ENCODE measurements around the gene TNFAIP1. TPM values are rescaled to one million over a fixed set of nuclear protein-coding genes. Genes with fewer than 3 reads are reported as not detected.

The TNFAIP1 gene
- total RNA-seq, 2 experiments from 2014 or later = 24.4 to 27.3 TPM

DNA sequence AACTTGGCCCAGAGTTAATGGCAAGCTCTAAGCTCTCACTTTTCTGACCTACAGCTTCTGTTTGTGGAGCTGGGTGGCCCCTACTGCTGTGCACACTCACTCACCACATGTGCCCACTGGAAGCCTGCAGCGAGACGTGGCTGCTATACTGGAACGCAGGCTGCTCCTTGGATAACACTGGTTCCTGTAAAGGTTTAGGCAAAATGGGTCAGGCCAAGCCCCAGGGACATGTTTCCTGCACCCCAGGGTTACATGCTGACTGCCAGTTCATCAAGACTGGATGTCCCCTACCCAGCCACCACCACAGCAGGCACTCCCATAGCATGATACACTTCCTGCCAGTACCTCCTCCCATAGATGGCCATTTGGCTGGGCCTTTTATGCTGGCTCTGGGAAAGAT, 13.4 kb downstream of the TNFAIP1 start:
- Mint-ChIP-seq H3K4me3 (no peak overlapping the region), H3K4me1 (ENCODE audit: low read depth) (no peaks in the 10 kb centered on the region), H3K27me3 (no peaks in the 10 kb centered on the region), H3K9me3 (no peaks in the 10 kb centered on the region), H3K36me3 (peaks cover 42% of the 10 kb centered on the region), H3K27ac (no peak overlapping the region)
- ChIA-PET POLR2A (interaction anchor here (1.8 kb wide), 1 partner anchor 14 kb away, joined by 9 read pairs; the partner anchor contains the start of genes IFT20 and TNFAIP1), CTCF (no interaction called here)
- intact Hi-C loops (cut with micrococcal nuclease) = no loop called here
- DNase-seq = no peak

DNA sequence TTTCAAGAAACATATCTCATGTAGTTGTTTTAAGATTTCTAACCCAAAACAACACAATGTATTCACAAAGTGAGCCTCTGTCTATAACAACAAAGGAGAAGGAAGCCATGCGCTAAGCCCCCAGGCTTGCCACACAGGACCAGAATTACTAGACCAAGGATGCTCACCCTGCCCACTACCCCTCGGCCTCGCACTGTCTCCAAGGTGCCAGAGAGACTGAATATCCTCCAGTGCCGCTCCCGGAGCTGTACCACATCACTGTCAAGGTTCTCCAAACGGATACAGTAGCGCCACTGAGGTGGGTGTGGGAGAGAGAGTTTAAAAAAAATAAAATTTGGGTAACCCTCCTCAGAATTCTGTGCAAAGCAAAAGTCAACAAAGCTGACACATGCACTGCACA, 14.7 kb downstream of the TNFAIP1 start:
- peaks cover 4% of the 10 kb centered on the region for H3K4me1 Mint-ChIP-seq (ENCODE audit: low read depth)
- intact Hi-C loops (cut with micrococcal nuclease) = loop anchor here (10.0 kb wide), 1 partner anchor 195 kb away; no protein-coding TSS in a partner anchor
- H3K27ac Mint-ChIP-seq = no peak overlapping the region
- ChIA-PET POLR2A (interaction anchor here (0.6 kb wide), 1 partner anchor 83 kb away, joined by 3 read pairs; no protein-coding TSS in a partner anchor), CTCF (no interaction called here)
- H3K4me3 Mint-ChIP-seq = no peak overlapping the region
- no peaks in the 10 kb centered on the region for H3K27me3 Mint-ChIP-seq
- no peaks in the 10 kb centered on the region for H3K9me3 Mint-ChIP-seq
- peaks cover 47% of the 10 kb centered on the region for H3K36me3 Mint-ChIP-seq
- no peak for DNase-seq

DNA sequence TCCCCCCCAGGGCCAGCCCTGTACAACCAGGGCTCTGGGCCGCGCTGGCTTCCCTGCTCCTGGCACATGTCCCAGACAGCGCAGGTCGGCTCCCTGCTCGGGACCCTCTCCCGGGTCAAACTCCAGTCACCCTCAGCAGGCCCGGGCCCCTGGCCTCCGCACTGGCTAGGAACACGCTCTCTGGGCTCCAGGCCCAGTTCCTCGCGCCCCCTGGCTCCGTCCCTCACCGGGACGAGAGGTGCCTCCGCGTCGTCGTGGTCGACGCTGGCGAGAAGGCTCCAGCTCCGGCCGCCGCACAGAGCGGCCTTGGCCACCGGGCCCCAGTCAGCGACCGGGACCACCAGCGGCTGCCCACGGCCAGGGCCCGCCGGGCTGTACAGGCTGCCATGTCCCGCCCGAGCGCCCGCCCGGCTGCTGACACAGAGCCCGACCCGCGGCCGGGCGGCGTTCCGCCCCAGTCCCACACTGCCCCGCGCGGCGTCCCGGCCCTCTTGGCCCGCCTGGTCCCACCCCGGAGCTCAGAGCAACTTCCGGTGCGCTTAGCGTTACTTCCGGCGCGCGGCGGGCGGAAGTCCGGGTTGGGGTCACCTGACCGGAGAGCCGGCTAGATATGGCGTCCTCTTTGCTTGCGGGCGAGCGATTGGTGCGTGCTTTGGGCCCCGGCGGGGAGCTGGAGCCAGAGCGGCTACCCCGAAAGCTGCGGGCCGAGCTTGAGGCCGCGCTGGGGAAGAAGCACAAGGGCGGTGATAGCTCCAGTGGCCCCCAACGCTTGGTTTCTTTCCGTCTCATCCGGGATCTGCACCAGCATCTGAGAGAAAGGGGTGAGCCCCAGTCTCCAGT, 21.7 kb downstream of the TNFAIP1 start, which contains the start of gene POLDIP2:
Gene POLDIP2 (minus strand): TSS at position 467 of the 840 bp plus-strand sequence. CDS start 79 bp downstream, at position 388.
- H3K27ac Mint-ChIP-seq = peak within 1 kb of the TSS; percentile 79
- peak; percentile 98 for DNase-seq
- peaks cover 28% of the 10 kb centered on the region for H3K4me1 Mint-ChIP-seq (ENCODE audit: low read depth)
- CTCF ChIA-PET = interaction anchor here (0.6 to 2.2 kb wide), 5 partner anchors 22 to 106 kb away, joined by 3 to 9 read pairs (median 5); partner anchors contain the start of genes IFT20 and TNFAIP1
- peaks cover 28% of the 10 kb centered on the region for H3K36me3 Mint-ChIP-seq
- no peaks in the 10 kb centered on the region for H3K9me3 Mint-ChIP-seq
- peak within 1 kb of the TSS; percentile 95 for H3K4me3 Mint-ChIP-seq
- POLR2A ChIA-PET = interaction anchor here (0.6 to 3.9 kb wide), 9 partner anchors 10 to 286 kb away, joined by 3 to 40 read pairs (median 4); partner anchors contain the start of genes IFT20, SARM1, TMEM97 and TNFAIP1
- intact Hi-C loops (cut with micrococcal nuclease) = loop anchor here (1.0 to 10.0 kb wide), 3 partner anchors 14 to 188 kb away; partner anchors contain the start of genes IFT20, SARM1 and TNFAIP1
- H3K27me3 Mint-ChIP-seq = no peaks in the 10 kb centered on the region

DNA sequence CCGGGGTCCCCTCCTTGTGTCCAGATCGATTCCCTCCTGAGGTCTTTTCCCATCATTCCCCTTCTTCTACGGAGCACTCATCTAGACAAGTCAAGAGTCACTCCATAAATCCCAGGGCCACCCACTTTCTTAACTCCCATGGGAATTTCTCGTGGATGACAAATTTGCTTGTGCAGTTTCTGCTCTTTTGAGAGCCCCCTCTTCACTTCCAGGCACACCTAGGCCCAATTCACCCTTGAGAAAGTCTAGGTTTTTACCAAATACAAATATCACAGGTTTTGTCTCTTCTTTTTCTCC, 22.3 kb downstream of the TNFAIP1 start:
- CTCF ChIA-PET = interaction anchor here (1.4 to 2.2 kb wide), 3 partner anchors 22 to 106 kb away, joined by 3 to 9 read pairs (median 5); partner anchors contain the start of genes IFT20 and TNFAIP1
- Mint-ChIP-seq H3K27me3 (no peaks in the 10 kb centered on the region), H3K27ac (peak overlapping the region; percentile 79), H3K4me3 (peak overlapping the region; percentile 95), H3K9me3 (no peaks in the 10 kb centered on the region), H3K4me1 (ENCODE audit: low read depth) (peaks cover 28% of the 10 kb centered on the region), H3K36me3 (peaks cover 28% of the 10 kb centered on the region)
- intact Hi-C loops (cut with micrococcal nuclease) = loop anchor here (1.0 to 10.0 kb wide), 3 partner anchors 13 to 187 kb away; partner anchors contain the start of genes IFT20, SARM1 and TNFAIP1
- POLR2A ChIA-PET = interaction anchor here (0.6 to 3.9 kb wide), 7 partner anchors 10 to 286 kb away, joined by 3 to 40 read pairs (median 8); partner anchors contain the start of genes IFT20, SARM1, TMEM97 and TNFAIP1
- DNase-seq = no peak

DNA sequence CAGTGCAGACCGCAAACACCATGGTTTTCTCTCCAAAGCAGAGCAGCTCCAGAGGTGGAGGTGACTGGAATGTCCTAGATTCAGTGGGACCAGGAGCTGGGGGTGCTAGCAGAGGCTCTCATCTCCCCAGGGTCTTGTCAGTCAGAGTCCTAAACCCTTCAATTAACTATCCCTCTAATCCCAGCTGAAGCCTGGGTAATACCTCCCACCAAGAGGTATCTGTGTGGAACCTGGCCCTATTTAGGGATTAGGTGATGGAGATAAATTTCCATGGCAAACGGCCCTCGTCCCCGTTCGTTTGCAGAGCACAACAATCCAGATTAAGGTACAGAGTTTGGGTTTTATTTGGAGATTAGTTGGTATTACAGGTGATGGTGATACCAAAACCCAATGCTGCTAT, 27.6 kb downstream of the TNFAIP1 start:
- POLR2A ChIA-PET = no interaction called here
- H3K27me3 Mint-ChIP-seq = no peaks in the 10 kb centered on the region
- intact Hi-C loops (cut with micrococcal nuclease) = no loop called here
- no peak overlapping the region for H3K4me3 Mint-ChIP-seq
- H3K27ac Mint-ChIP-seq = no peak overlapping the region
- H3K4me1 Mint-ChIP-seq (ENCODE audit: low read depth) = peaks cover 4% of the 10 kb centered on the region
- H3K9me3 Mint-ChIP-seq = no peaks in the 10 kb centered on the region
- no peak for DNase-seq
- CTCF ChIA-PET = no interaction called here
- H3K36me3 Mint-ChIP-seq = peaks cover 14% of the 10 kb centered on the region

DNA sequence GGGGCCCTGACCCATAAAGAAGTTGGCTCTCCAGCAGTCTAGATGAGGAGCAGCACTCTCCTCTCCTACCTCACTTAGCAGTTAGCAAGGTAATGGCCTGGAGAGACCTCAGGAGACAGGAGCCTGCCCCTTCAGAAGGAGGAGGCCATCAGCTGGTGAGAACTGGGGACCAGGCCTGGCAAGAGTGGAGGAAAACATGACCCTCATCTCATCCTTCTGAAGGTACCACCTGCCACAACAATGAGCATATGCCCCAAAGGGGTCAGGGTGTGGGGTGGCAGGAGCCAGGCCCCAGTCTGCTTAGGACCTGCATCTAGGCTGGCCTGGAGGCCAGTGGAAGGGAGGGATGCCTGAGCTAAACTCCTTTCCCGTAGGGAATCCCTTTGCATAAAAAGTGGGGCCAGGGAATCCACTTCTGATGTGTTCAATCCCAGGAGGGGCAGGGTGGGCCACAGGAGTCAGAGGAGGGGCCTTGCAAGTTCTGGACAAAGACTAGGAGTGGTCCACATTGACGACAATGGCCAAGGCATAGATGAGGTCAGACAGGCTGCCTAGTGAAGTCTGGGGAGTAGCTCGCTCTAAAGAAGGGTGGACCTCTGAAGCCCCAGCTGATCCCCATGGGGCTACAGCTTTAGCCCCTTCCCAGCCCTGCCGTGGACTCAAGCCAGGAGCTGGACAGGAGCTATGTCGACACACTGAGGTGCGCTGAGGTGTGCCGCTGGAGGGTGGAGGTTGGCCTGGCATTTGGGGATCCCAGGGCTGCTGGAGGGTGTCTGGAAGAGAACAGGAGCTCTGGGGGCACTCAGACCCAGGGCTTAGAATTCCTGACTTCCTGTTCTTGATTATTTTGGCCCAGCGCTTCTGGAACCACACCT, 28.5 kb downstream of the TNFAIP1 start:
- H3K4me3 Mint-ChIP-seq = no peak overlapping the region
- ChIA-PET POLR2A (interaction anchor here (0.5 kb wide), 1 partner anchor 409 kb away, joined by 3 read pairs; no protein-coding TSS in a partner anchor), CTCF (no interaction called here)
- no peak for DNase-seq
- H3K36me3 Mint-ChIP-seq = peaks cover 14% of the 10 kb centered on the region
- no peaks in the 10 kb centered on the region for H3K27me3 Mint-ChIP-seq
- H3K4me1 Mint-ChIP-seq (ENCODE audit: low read depth) = no peaks in the 10 kb centered on the region
- no peaks in the 10 kb centered on the region for H3K9me3 Mint-ChIP-seq
- intact Hi-C loops (cut with micrococcal nuclease) = no loop called here
- H3K27ac Mint-ChIP-seq = no peak overlapping the region

DNA sequence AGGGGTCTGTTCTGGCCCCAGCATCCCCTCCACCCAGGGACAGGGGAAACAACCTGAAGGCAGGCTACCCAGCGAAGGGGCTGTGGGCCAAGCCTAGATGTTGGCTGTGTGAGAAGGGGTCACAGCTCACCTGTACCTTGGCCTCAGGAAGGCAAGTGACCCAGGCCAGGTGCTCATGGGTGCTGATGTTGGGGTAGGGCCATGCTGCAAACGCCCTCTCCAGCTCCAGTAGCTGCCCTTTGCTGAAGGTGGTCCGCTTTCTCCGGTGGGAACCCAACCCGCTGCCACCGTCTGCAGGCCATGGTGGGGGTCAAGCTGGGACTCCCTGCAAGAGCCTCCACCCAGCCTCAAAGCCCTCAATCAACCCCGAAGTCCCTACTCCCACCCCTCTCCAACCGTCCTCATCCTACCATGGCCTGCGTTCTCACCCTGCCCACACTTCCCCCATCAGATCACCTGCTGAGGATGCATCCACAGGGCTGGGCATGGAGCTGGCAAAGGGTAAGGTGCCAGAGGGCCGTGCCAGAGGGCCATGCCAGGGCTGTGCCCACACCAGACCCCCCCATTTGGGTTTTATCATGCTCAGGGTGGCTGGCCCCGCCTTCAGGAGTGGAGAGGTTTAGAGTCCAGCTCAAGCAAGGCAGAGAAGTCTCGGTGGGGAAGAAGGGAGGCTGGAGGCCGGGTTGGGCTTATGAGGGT, 29.3 kb downstream of the TNFAIP1 start, which contains the start of gene SEBOX:
Gene SEBOX (minus strand): TSS at position 535 of the 699 bp plus-strand sequence. CDS start 48 bp downstream, at position 487.
- ChIA-PET CTCF (no interaction called here), POLR2A (interaction anchor here (0.5 kb wide), 1 partner anchor 408 kb away, joined by 3 read pairs; no protein-coding TSS in a partner anchor)
- no peaks in the 10 kb centered on the region for H3K4me1 Mint-ChIP-seq (ENCODE audit: low read depth)

DNA sequence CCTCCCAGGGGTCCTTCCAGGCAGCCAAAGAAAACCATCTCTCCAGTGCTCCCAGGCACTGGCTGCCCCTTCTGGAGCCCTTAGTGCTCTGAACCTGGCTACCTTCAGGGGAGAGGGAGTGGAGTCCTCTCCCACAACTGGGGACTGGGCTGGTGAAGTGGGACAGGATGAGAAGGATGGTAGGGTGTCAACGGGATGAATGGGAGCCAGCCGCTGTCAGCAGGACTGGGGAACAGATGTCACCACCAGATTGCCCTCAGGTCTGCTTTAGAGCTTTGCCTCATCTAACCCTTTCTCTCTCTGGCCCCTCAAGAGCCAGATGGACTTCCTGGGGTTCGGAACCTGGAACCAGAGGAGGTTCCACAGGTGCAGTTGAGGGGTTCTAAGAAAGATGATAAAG, 29.9 kb downstream of the TNFAIP1 start:
- POLR2A ChIA-PET = no interaction called here
- no peaks in the 10 kb centered on the region for H3K9me3 Mint-ChIP-seq
- no peaks in the 10 kb centered on the region for H3K27me3 Mint-ChIP-seq
- CTCF ChIA-PET = no interaction called here
- no peak for DNase-seq
- intact Hi-C loops (cut with micrococcal nuclease) = no loop called here
- H3K27ac Mint-ChIP-seq = no peak overlapping the region
- no peaks in the 10 kb centered on the region for H3K4me1 Mint-ChIP-seq (ENCODE audit: low read depth)
- H3K4me3 Mint-ChIP-seq = no peak overlapping the region
- peaks cover 8% of the 10 kb centered on the region for H3K36me3 Mint-ChIP-seq

More for the DNA sequence above, 29.3 kb downstream of the TNFAIP1 start, which contains the start of gene SEBOX:
- Mint-ChIP-seq H3K9me3 (no peaks in the 10 kb centered on the region), H3K4me3 (no peak within 1 kb of the TSS), H3K36me3 (peaks cover 11% of the 10 kb centered on the region), H3K27ac (no peak within 1 kb of the TSS), H3K27me3 (no peaks in the 10 kb centered on the region)
- DNase-seq = no peak
- intact Hi-C loops (cut with micrococcal nuclease) = no loop called here

DNA sequence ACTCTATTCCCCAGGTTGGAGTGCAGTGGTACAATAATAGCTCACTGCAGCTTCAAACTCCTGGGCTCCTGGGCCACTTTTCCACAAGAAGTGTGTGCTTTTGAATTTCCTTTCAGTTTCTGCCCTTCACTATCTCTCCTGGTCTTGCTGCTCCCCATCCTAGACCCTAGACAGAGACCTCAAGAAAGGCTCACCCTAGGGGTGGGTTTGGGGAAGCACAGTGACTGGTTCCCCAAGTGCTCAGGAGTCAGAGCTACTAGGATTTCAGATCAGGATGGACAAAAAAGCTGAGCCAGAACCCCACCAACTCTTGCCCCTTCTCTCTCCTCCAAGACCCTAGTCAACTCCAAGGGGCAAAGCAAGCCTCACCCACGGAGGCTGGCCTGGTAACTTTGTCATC, 31.0 kb downstream of the TNFAIP1 start:
- POLR2A ChIA-PET = no interaction called here
- Mint-ChIP-seq H3K36me3 (no peaks in the 10 kb centered on the region), H3K27me3 (no peaks in the 10 kb centered on the region), H3K27ac (no peak overlapping the region), H3K4me3 (no peak overlapping the region), H3K9me3 (no peaks in the 10 kb centered on the region), H3K4me1 (ENCODE audit: low read depth) (peaks cover 4% of the 10 kb centered on the region)
- DNase-seq = no peak
- intact Hi-C loops (cut with micrococcal nuclease) = no loop called here
- CTCF ChIA-PET = no interaction called here

DNA sequence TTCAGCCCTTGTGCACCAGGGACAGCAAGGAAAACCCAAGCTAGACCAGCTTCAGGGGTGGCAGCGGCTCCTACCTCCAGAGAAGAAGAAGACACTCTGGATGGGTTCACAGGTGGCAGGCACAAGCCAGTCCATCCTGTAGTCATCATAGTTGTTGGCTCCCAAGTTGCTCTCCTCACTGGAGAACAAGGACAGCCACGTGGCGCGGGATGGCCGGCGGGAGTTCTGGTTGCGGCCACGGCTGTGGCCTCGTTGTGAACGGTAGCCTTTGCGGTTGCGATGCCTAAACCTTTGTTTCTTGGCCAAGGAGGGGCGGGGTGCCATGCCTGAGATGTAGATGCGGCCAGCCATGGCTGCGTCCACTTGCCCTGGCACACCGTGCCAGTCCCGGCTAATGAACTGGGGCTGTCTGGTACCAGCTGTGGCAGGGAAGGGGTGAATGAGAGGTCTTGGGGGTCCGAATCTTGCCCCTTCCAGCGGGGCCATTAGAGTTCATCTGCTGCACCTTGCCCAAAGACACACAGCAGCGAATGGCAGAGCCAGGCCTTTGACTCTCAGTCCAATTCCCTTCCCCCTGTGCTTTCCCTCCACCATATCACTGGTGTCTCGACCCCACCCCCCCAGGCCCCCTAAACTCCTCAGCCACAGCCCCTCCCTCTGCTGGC, 32.2 kb downstream of the TNFAIP1 start:
- Mint-ChIP-seq H3K27me3 (no peaks in the 10 kb centered on the region), H3K9me3 (no peaks in the 10 kb centered on the region), H3K4me1 (ENCODE audit: low read depth) (peaks cover 6% of the 10 kb centered on the region), H3K4me3 (no peak overlapping the region), H3K27ac (no peak overlapping the region), H3K36me3 (no peaks in the 10 kb centered on the region)
- intact Hi-C loops (cut with micrococcal nuclease) = no loop called here
- ChIA-PET CTCF (no interaction called here), POLR2A (no interaction called here)
- no peak for DNase-seq

DNA sequence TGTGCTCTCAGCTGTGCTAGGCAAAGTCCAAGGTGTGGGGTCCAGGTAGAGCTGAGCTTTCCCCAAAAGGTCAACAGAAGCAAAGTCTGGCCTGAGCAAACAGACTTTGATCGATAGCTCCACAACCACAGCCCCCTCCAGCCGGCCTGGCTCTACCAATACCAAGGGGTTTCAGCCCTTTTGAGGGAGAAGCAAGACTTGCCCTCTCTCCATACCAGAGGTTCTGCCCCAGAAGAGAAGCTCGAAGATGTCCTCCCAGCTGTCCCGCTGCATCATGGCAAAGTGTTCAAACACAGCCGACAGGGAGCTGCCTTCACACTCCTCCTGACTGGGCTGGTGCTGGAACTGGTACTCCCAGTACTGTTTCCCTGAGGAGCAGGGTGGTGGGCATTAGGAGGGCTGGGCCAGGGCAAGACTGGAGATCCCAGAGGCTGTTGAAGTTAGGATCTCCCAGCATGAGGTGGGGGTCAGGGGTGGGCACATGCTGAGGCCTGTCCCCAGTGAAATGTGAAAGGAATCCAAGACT, 32.8 kb downstream of the TNFAIP1 start:
- H3K4me3 Mint-ChIP-seq = no peak overlapping the region
- ChIA-PET POLR2A (no interaction called here), CTCF (no interaction called here)
- intact Hi-C loops (cut with micrococcal nuclease) = no loop called here
- no peaks in the 10 kb centered on the region for H3K36me3 Mint-ChIP-seq
- no peaks in the 10 kb centered on the region for H3K27me3 Mint-ChIP-seq
- no peak for DNase-seq
- H3K27ac Mint-ChIP-seq = no peak overlapping the region
- H3K9me3 Mint-ChIP-seq = no peaks in the 10 kb centered on the region
- peaks cover 12% of the 10 kb centered on the region for H3K4me1 Mint-ChIP-seq (ENCODE audit: low read depth)
